Peyer's patch (tissue), 4 donors: ENCODE measurements around the gene FOXF2. TPM values are rescaled to one million over a fixed set of nuclear protein-coding genes. Genes with fewer than 3 reads are reported as not detected.

ENCODE experiments used
- DNase-seq, 3 donors: peaks; one replicate each; pipeline ENCODE4 v3.0.0-alpha.2; 2017 to 2019
- H3K27ac ChIP-seq, 4 donors: fragments of 200-600 bp; sonication (generic); one replicate each; pipeline ENCODE4 v1.5.1; 2016 to 2019
- H3K27me3 ChIP-seq, 2 donors: fragments of 200-600 bp; sonication (generic); one replicate each; pipeline ENCODE4 v1.5.1; 2019
- H3K36me3 ChIP-seq, 3 donors: fragments of 200-600 bp; sonication (generic); one replicate each; pipeline ENCODE4 v1.5.1; 2016 to 2019
- H3K4me1 ChIP-seq, 4 donors: fragments of 200-600 bp; sonication (generic); one replicate each; pipeline ENCODE4 v1.5.1; 2016 to 2019
- H3K4me3 ChIP-seq, 4 donors: fragments of 200-600 bp; sonication (generic); 1 replicate in 3 of 4; 2 replicates in 1 of 4; pipeline ENCODE4 v1.5.1; 2016 to 2019; ENCODE audit warnings: mild to moderate bottlenecking in 1 of 4
- H3K9me3 ChIP-seq, 4 donors: fragments of 200-600 bp; sonication (generic); one replicate each; pipeline ENCODE4 v1.5.1; 2016 to 2019; ENCODE audit warnings: mild to moderate bottlenecking in 1 of 4
- POLR2A ChIP-seq, 2 donors: fragments of 450-650 bp; IDR thresholded peaks; one replicate each; pipeline ENCODE4 v1.5.1; 2017; ENCODE audit warnings: antibody characterized with exemption in 2 of 2, mild to moderate bottlenecking in 2 of 2, moderate library complexity in 2 of 2
- total RNA-seq, 4 donors: library from RNA; depleted of rRNA; stranded (reverse); fragments of >200 nt; gene quantifications; one replicate each; pipeline ENCODE4 v1.1.0, GENCODE V29; 2016
- TF ChIP-seq, protein P1 (sequence below), 6 experiments: fragments of 450-650 bp in 4 of 6; fragments of 200-600 bp in 2 of 6; sonication (generic) in 1 of 6; IDR thresholded peaks; one replicate each; pipeline ENCODE4 v1.5.1; 2017 to 2019; ENCODE audit warnings: antibody characterized with exemption in 6 of 6, mild to moderate bottlenecking in 3 of 6, moderate library complexity in 1 of 6

Gene FOXF2
- total RNA-seq, 4 donors from 2014 or later, result 4.0 to 14.0 (median 8.0) TPM

DNA sequence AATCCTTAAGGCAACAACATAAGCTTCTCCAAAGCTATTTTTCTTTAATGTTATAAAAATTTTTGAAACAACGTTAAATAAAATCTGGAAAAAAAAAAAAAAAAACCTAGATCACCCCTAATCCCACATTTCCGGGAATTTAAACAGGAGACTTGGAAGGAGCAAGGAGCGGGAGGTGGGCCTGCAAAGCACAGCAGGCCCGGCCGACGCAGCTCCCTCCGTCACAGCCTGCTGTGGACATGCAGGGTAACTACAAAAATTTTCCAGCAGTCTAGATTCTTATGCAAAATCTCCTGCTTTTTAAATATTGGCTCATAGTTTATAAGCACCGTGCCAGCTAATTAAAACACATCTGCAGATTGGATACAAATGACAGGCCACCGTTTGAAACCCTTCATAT, 23.5 kb downstream of the FOXF2 start:
- Histone ChIP-seq H3K9me3 (no peaks in the 10 kb centered on the region), H3K27me3 (no peaks in the 10 kb centered on the region), H3K4me1 (no peaks in the 10 kb centered on the region), H3K36me3 (no peaks in the 10 kb centered on the region), H3K27ac (no peak overlapping the region), H3K4me3 (no peak overlapping the region)
- peak in 1 of 3 donors; percentile 8 for DNase-seq
- TF ChIP-seq POLR2A (IDR thresholded peaks at IDR 0.05), result no peak
- TF ChIP-seq, protein P1, sequence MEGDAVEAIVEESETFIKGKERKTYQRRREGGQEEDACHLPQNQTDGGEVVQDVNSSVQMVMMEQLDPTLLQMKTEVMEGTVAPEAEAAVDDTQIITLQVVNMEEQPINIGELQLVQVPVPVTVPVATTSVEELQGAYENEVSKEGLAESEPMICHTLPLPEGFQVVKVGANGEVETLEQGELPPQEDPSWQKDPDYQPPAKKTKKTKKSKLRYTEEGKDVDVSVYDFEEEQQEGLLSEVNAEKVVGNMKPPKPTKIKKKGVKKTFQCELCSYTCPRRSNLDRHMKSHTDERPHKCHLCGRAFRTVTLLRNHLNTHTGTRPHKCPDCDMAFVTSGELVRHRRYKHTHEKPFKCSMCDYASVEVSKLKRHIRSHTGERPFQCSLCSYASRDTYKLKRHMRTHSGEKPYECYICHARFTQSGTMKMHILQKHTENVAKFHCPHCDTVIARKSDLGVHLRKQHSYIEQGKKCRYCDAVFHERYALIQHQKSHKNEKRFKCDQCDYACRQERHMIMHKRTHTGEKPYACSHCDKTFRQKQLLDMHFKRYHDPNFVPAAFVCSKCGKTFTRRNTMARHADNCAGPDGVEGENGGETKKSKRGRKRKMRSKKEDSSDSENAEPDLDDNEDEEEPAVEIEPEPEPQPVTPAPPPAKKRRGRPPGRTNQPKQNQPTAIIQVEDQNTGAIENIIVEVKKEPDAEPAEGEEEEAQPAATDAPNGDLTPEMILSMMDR (IDR thresholded peaks at IDR 0.05), result no peak

DNA sequence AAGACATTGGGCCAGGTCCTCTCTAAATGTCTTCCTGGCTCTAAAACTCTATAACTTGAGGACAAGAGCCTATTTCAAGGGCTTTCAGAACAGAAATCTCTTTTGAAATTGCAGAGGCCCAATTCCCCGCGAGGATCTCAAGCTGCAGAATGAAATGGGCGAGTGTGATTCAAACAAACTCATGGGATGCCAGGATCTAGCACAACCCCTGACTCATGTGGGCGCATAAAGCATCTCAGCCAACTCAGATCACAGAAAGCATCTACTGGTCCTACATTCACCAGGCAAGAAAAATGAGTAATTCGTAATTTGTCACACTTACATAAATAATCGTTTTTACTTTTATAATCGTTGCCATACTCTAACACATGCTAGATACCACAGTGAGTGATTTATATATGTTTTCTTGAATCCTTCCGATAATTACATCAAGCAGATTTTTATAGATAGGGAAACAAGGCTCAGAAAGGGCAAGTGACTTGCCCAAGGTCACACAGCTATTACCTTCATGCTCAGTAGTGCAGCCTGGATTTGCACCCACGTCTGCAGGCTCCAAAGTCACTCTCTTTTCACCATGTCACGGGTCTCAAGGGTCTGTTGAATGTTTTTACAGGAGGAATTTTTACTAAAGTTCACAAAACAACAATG, 26.2 kb downstream of the FOXF2 start:
- Histone ChIP-seq H3K4me3 (no peak overlapping the region), H3K27me3 (no peaks in the 10 kb centered on the region), H3K36me3 (no peaks in the 10 kb centered on the region), H3K27ac (no peak overlapping the region), H3K9me3 (no peaks in the 10 kb centered on the region), H3K4me1 (no peaks in the 10 kb centered on the region)
- TF ChIP-seq, protein P1 (IDR thresholded peaks at IDR 0.05), result no peak
- no peak for TF ChIP-seq POLR2A (IDR thresholded peaks at IDR 0.05)
- DNase-seq, result no peak

DNA sequence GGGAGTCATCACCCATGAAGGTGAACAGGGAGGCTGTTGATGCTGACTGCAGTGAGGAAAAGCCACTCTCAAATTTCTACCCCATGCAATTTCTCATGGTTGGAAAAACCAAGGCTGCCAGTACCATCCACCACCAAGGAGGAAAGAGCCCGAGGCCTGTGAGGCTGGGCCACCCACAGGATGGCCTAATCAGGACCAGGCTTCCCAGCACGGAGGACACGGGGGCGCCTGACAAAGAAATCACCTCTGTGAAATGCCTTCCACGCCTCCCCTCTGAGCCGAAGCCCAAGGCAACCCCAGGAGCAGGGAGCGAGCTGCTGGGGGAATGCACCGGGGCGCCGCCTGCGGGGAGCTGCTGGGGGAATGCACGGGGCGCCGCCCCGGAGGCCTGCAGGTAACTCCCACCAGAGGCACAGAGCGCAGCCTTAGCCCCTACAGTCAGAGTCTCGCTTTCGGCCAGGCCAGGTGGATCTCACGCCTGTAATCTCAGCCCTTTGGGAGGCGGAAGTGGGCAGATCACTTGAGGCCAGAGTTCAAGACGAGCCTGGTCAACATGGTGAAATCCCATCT, 26.9 kb downstream of the FOXF2 start:
- H3K27ac ChIP-seq, result no peak overlapping the region
- no peak overlapping the region for H3K4me3 ChIP-seq
- H3K9me3 ChIP-seq, result no peaks in the 10 kb centered on the region
- DNase-seq, result peak in 1 of 3 donors; percentile 40
- H3K27me3 ChIP-seq, result no peaks in the 10 kb centered on the region
- no peak for TF ChIP-seq POLR2A (IDR thresholded peaks at IDR 0.05)
- TF ChIP-seq, protein P1 (IDR thresholded peaks at IDR 0.05), result no peak
- H3K36me3 ChIP-seq, result no peaks in the 10 kb centered on the region
- H3K4me1 ChIP-seq, result no peaks in the 10 kb centered on the region

DNA sequence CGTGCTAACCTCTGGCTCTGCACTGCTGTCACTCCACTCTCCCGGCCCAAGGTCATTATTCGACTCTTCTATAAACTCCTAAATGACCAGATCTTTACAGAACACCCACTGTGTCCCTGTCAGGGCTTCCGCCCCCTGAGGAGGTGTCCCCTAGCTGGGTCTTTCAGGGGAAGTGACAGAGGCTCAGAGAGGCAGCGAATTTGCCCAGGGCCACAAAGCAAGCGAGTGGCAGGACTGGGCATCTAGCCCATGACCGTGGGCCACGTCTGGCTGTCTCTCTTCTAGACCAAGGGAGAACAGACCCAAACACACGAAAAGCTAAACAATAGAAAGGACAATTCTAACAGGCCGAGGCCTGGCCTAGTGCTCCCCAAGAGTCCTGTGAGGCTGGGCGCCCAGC, 27.4 kb downstream of the FOXF2 start:
- H3K4me3 ChIP-seq, result no peak overlapping the region
- TF ChIP-seq, protein P1 (IDR thresholded peaks at IDR 0.05), result no peak
- TF ChIP-seq POLR2A (IDR thresholded peaks at IDR 0.05), result no peak
- no peaks in the 10 kb centered on the region for H3K36me3 ChIP-seq
- H3K4me1 ChIP-seq, result no peaks in the 10 kb centered on the region
- no peak overlapping the region for H3K27ac ChIP-seq
- no peaks in the 10 kb centered on the region for H3K9me3 ChIP-seq
- peak in 1 of 3 donors; percentile 17 for DNase-seq
- H3K27me3 ChIP-seq, result no peaks in the 10 kb centered on the region

DNA sequence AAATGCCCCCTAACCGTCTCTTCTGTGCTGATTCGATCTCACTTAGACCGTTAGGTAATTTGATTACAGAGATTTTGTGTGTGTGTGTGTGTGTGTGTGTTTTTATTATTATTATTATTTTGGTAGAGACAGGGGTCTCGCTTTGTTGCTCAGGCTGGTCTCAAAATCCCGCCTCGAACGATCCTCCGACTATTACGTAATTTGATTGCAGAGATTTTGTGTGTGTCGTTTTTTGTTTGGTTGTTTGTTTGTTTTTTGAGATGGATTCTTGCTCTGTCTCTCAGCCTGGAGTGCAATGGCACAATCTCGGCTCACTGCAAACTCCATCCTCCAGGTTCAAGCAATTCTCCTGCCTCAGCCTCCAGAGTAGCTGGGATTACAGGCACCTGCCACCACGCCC, 28.3 kb downstream of the FOXF2 start:
- no peak for TF ChIP-seq POLR2A (IDR thresholded peaks at IDR 0.05)
- TF ChIP-seq, protein P1 (IDR thresholded peaks at IDR 0.05), result no peak

More for the DNA sequence above, 28.3 kb downstream of the FOXF2 start:
- H3K27ac ChIP-seq, result no peak overlapping the region
- H3K4me3 ChIP-seq, result no peak overlapping the region
- no peaks in the 10 kb centered on the region for H3K9me3 ChIP-seq
- no peaks in the 10 kb centered on the region for H3K4me1 ChIP-seq
- no peak for DNase-seq
- H3K36me3 ChIP-seq, result no peaks in the 10 kb centered on the region
- no peaks in the 10 kb centered on the region for H3K27me3 ChIP-seq
